Activated CD4-positive, alpha-beta T cell treated with anti-CD3 and anti-CD28 coated beads for 24 hours (primary cell): Measurements from ENCODE around the gene UCKL1.
"Not testable (repeated sequence)": the region's sequence is repeated elsewhere in the genome, so short reads cannot be mapped to it uniquely, and the experiment has no call there.

Experiments
- DNase-seq, 2 donors: peaks; one replicate each; pipeline ENCODE4 v3.0.0-alpha.2; 2020; ENCODE audit warnings: low read depth in 2 of 2

The UCKL1 gene

GRCh38 chr20:63972312-63973159 lies 16.3 kb upstream of the UCKL1 start:
- no peak for DNase-seq

- not testable (repeated sequence) for DNase-seq
These were observed 15.7 kb upstream of the UCKL1 start for GRCh38 chr20:63971960-63972311.

GRCh38 chr20:63970714-63971431 lies 14.7 kb upstream of the UCKL1 start:
- no peak for DNase-seq

GRCh38 chr20:63969838-63970713 lies 13.9 kb upstream of the UCKL1 start, which contains the start of gene ZNF512B:
ZNF512B (minus strand) TSS chr20:63969930; CDS start chr20:63967950, 1,980 bp downstream.
- DNase-seq: peak in 1 of 2 donors; percentile 54

GRCh38 chr20:63968928-63969760 lies 12.9 kb upstream of the UCKL1 start:
- DNase-seq: no peak

GRCh38 chr20:63968136-63968927 lies 12.1 kb upstream of the UCKL1 start:
- DNase-seq: no peak

GRCh38 chr20:63967330-63968135 lies 11.3 kb upstream of the UCKL1 start:
- DNase-seq: no peak

- no peak for DNase-seq
These were observed 10.7 kb upstream of the UCKL1 start for GRCh38 chr20:63966944-63967322.

- DNase-seq: no peak
These were observed 10.1 kb upstream of the UCKL1 start for GRCh38 chr20:63966172-63966943.

- no peak for DNase-seq
These were observed 8.2 kb upstream of the UCKL1 start for GRCh38 chr20:63964412-63964811.

- no peak for DNase-seq
These were observed 7.6 kb upstream of the UCKL1 start for GRCh38 chr20:63963784-63964301.

- no peak for DNase-seq
These were observed 7.1 kb upstream of the UCKL1 start for GRCh38 chr20:63963348-63963741.

- DNase-seq: no peak
These were observed 6.5 kb upstream of the UCKL1 start for GRCh38 chr20:63962426-63963347.

GRCh38 chr20:63961664-63962425 lies 5.6 kb upstream of the UCKL1 start:
- no peak for DNase-seq

- not testable (repeated sequence) for DNase-seq
These were observed 4.7 kb upstream of the UCKL1 start for GRCh38 chr20:63960654-63961621.
